ENCODE results near the gene MAPK10. TPM values are rescaled to one million over a fixed set of nuclear protein-coding genes. Genes with fewer than 3 reads are reported as not detected.

The MAPK10 gene
- total and polyA plus RNA-seq, 2 of the 8 experiments (the other 6 are each of a cell fraction or from before 2014, with no cell fraction given): 2.5 to 3.1 TPM

DNA sequence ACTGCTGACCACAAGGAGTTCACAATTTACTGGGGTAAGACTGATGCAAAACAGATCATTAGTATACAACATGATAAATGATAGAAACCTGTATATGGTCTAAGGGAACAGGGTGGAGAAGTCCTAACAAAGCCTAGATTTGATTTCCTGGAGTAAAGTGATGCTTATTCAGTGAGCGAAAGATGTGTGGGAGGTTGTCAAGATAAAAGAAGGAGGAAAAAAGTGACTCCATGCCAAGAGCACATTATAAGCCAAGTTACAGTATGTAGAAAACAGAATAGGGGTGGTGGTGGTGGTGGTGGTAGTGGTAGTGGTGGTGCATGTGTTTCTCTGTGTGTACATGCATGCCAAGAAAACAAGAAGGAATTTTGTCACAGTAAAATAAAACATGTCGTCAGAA is 325.2 kb downstream of the MAPK10 start:
- Histone ChIP-seq H3K79me2 (ENCODE audit: control insufficient read depth in 1 of 2, insufficient read depth in 2 of 2, low read length in 2 of 2) (no peaks in the 10 kb centered on the region), H3K23me2 (ENCODE audit: low read depth, low read length) (no peaks in the 10 kb centered on the region), H4K20me1 (replicated peaks in 1 of 2; ENCODE audit: control insufficient read depth in 1 of 2, insufficient read depth in 2 of 2, low read length in 2 of 2) (no peaks in the 10 kb centered on the region), H3K18ac (ENCODE audit: extremely low read depth, low read length) (no peak overlapping the region), H3K27me3 (replicated peaks in 1 of 4; ENCODE audit: control insufficient read depth in 3 of 4, extremely low read depth in 1 of 4, insufficient read depth in 3 of 4, low read length in 3 of 4) (no peaks in the 10 kb centered on the region), H2BK120ac (replicated peaks; ENCODE audit: low read depth, low read length) (no peak overlapping the region), H4K8ac (ENCODE audit: extremely low read depth, insufficient read depth, low read length) (no peak overlapping the region), H3K4me1 (replicated peaks in 1 of 4; ENCODE audit: control insufficient read depth in 3 of 4, insufficient read depth in 4 of 4, low read length in 3 of 4) (peaks cover 0 to 9% (median 1%) of the 10 kb centered on the region in 4 experiments; a peak in 2 of 7 replicates), H3K36me3 (ENCODE audit: control insufficient read depth in 2 of 4, insufficient read depth in 4 of 4, low read length in 3 of 4) (no peaks in the 10 kb centered on the region), H3K4ac (replicated peaks; ENCODE audit: insufficient read length, low read depth, low read length) (no peak overlapping the region), H2BK15ac (ENCODE audit: low read length) (no peak overlapping the region), H3K9ac (replicated peaks in 1 of 4; ENCODE audit: extremely low read depth in 1 of 4, low read depth in 3 of 4, low read length in 3 of 4) (no peak overlapping the region), H3K79me1 (ENCODE audit: low read depth, low read length) (no peaks in the 10 kb centered on the region), H2AK5ac (ENCODE audit: low read depth, low read length) (no peak overlapping the region), H2BK5ac (ENCODE audit: low read depth, low read length) (no peak overlapping the region), H2BK20ac (ENCODE audit: low read length) (no peak overlapping the region), H3K4me2 (ENCODE audit: insufficient read depth in 1 of 2, low read depth in 2 of 2, low read length in 2 of 2) (no peak overlapping the region), H3K27ac (ENCODE audit: low read depth, low read length) (no peak overlapping the region), H3K23ac (ENCODE audit: insufficient read length) (no peak overlapping the region), H3K14ac (ENCODE audit: insufficient read length) (no peak overlapping the region), H4K5ac (ENCODE audit: insufficient read length, low read depth, low read length) (no peak overlapping the region), H2AFZ (ENCODE audit: low read length) (no peak overlapping the region), H3K4me3 (ENCODE audit: extremely low read depth in 1 of 4, insufficient read depth in 2 of 4, low read depth in 3 of 4, low read length in 4 of 4) (no peak overlapping the region), H2BK12ac (ENCODE audit: low read depth, low read length) (no peak overlapping the region), H3K56ac (replicated peaks; ENCODE audit: insufficient read length, low read depth, low read length) (no peak overlapping the region), H4K91ac (replicated peaks; ENCODE audit: insufficient read length, low read length) (no peak overlapping the region), H3K9me3 (ENCODE audit: insufficient read depth in 2 of 2, low read depth in 1 of 2, low read length in 1 of 2) (no peaks in the 10 kb centered on the region)
- POLR2A ChIA-PET (ENCODE audit: partially characterized antibody): no interaction called here
- WGBS, 2 experiments (ENCODE audit: extremely low coverage in 1 of 2, insufficient coverage in 1 of 2, insufficient read length in 1 of 2, insufficient replicate concordance in 2 of 2, low coverage in 1 of 2, low lambda C conversion rate in 2 of 2, missing lambda C conversion rate in 1 of 2): 83% methylated on average over 2 of the region's 2 CpGs; no CpG with 5 or more reads in 1 of the 2 experiments
- CTCF ChIA-PET (ENCODE audit: partially characterized antibody): interaction anchor here (1.0 to 1.6 kb wide), 2 partner anchors 9 to 11 kb away, joined by 3 to 4 read pairs; no protein-coding TSS in a partner anchor
- DNase-seq (ENCODE audit: low read depth in 1 of 2, low spot score in 2 of 2) (no peak), FAIRE-seq (no peak)
